HepG2 (cell line): ENCODE measurements around the gene CCNQ. TPM values are rescaled to one million over a fixed set of nuclear protein-coding genes. Genes with fewer than 3 reads are reported as not detected.

Experiments used
- ARID5B ChIP-seq: IDR thresholded peaks from 2 replicates; pipeline ENCODE4 v1.4.0; 2020; ENCODE audit warnings: mild to moderate bottlenecking, missing genetic modification reagents
- CREM ChIP-seq, 2 experiments: sonication (generic) in 1 of 2; formaldehyde crosslinking in 1 of 2; IDR thresholded peaks; 2 replicates each; pipeline versions ENCODE4 v1.4.0 to v1.6.1; 2016 to 2020; ENCODE audit warnings: antibody characterized with exemption in 1 of 2, mild to moderate bottlenecking in 1 of 2, missing genetic modification reagents in 1 of 2
- FOXJ3 ChIP-seq: sonication (generic); formaldehyde crosslinking; IDR thresholded peaks from 2 replicates; pipeline ENCODE4 v1.4.0; 2020; ENCODE audit warnings: missing genetic modification reagents, mild to moderate bottlenecking, borderline replicate concordance
- GATA4 ChIP-seq: sonication (generic); IDR thresholded peaks from 2 replicates; pipeline ENCODE4 v1.6.1; 2016; ENCODE audit warnings: antibody characterized with exemption, low read depth, borderline replicate concordance
- MTA1 ChIP-seq: sonication (generic); formaldehyde crosslinking; IDR thresholded peaks from 2 replicates; pipeline ENCODE4 v1.4.0; 2020; ENCODE audit warnings: missing genetic modification reagents, mild to moderate bottlenecking, borderline replicate concordance
- NR2F1 ChIP-seq, 2 experiments: fragments of 450-650 bp in 1 of 2; formaldehyde crosslinking in 1 of 2; IDR thresholded peaks; 2 replicates each; pipeline versions ENCODE4 v1.5.0 to v1.6.1; 2016 to 2020; ENCODE audit warnings: mild to moderate bottlenecking in 1 of 2, missing compliant biosample characterization in 1 of 2, missing genetic modification reagents in 1 of 2, moderate library complexity in 1 of 2
- POLR2AphosphoS5 ChIP-seq: IDR thresholded peaks from 2 replicates; pipeline ENCODE4 v1.6.1; 2012; ENCODE audit warnings: low read depth, low read length
- PPARG ChIP-seq: conservative IDR thresholded peaks from 2 replicates; pipeline ENCODE4 v1.6.1; 2016; ENCODE audit warnings: missing biosample characterization, missing genetic modification reagents
- TAF15 ChIP-seq: fragments of 200-400 bp; formaldehyde crosslinking; IDR thresholded peaks from one replicate; pipeline ENCODE4 v1.6.1; 2018; ENCODE audit warnings: mild to moderate bottlenecking, low read depth, low read length; ENCODE audit not compliant: poor library complexity, severe bottlenecking
- TEAD2 ChIP-seq: sonication (generic); formaldehyde crosslinking; IDR thresholded peaks from 2 replicates; pipeline ENCODE4 v1.9.0; 2021; ENCODE audit warnings: missing genetic modification reagents
- ZNF503 ChIP-seq: sonication (generic); formaldehyde crosslinking; IDR thresholded peaks from 2 replicates; pipeline ENCODE4 v1.4.0; 2020; ENCODE audit warnings: missing genetic modification reagents
- ZNF614 ChIP-seq: IDR thresholded peaks from 2 replicates; pipeline ENCODE4 v1.6.1; 2018; ENCODE audit warnings: missing biosample characterization, missing genetic modification reagents, inconsistent platforms, borderline replicate concordance
- ZNF691 ChIP-seq: sonication (generic); formaldehyde crosslinking; IDR thresholded peaks from 2 replicates; pipeline ENCODE4 v1.4.0; 2020; ENCODE audit warnings: missing genetic modification reagents, low read depth, mild to moderate bottlenecking, borderline replicate concordance
- polyA plus RNA-seq, 8 experiments: library from polyadenylated mRNA; depleted of rRNA in 3 of 8; stranded (reverse) in 7 of 8; unstranded in 1 of 8; fragments of >200 nt; fragmentation: Illumina TruSeq in 4 of 8; extraction: Trizol in 4 of 8; gene quantifications; 2 replicates each; pipeline versions ENCODE4 v1.2.1 to v1.2.3, GENCODE V29; 2011 to 2016; ENCODE audit warnings: low read depth in 4 of 8, missing spikeins in 1 of 8, mixed read lengths in 1 of 8; ENCODE audit not compliant: insufficient read depth in 1 of 8
- total RNA-seq, 5 experiments: library from RNA; depleted of rRNA; stranded (reverse); fragments of >200 nt; fragmentation: Illumina TruSeq; extraction: Trizol; gene quantifications; 2 replicates each; pipeline ENCODE4 v1.2.3, GENCODE V29; 2016; ENCODE audit warnings: low read depth in 1 of 5
- TF ChIP-seq, protein P1 (sequence below): sonication (generic); formaldehyde crosslinking; conservative IDR thresholded peaks from 2 replicates; pipeline ENCODE4 v1.4.0; 2020; ENCODE audit warnings: mild to moderate bottlenecking, missing genetic modification reagents, moderate library complexity
- TF ChIP-seq, protein P2 (sequence below): sonication (generic); formaldehyde crosslinking; IDR thresholded peaks from 2 replicates; pipeline ENCODE4 v1.9.0; 2022; ENCODE audit warnings: low read depth, missing genetic modification reagents

The CCNQ gene
- total and polyA plus RNA-seq, 2 of the 13 experiments (the other 11 are each of a cell fraction or from before 2014, with no cell fraction given) = 15.0 to 25.5 TPM

DNA sequence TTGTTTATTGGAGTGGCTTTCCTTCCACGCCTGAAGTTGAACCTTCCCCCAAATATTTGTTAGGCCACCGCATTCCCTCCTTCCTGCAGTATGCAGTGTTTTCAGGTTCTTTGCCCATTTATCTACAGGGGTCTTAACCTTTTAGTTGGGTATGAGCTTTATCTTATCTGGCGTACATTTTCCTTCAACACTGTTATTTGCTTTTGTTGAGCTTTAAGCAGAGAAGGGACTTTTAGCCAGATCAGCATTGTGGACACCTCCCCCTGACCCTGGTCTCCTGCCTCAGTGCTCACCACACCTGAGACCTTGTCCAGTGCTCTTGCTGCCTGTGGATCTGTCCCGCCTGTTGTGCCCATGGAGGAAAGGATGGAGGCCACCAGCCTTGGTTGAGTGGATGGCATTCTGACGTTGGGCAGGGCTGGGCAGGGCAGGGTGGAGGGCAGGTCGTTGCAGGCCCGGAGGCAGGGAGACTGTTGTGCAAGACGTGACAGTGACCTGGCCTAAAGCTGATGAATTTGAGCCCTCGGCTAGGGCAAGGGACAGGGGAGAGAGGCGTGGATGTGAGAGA lies 47.1 kb upstream of the CCNQ start (continued):
- peak in 1 of 2 experiments; percentile 24; a peak in 2 of 4 replicates for TF ChIP-seq NR2F1 (CRISPR knock-in tag; IDR thresholded peaks at IDR 0.05)
- no peak for TF ChIP-seq TAF15
- TF ChIP-seq CREM (IDR thresholded peaks at IDR 0.05) = peak; percentile 63; the same call in 1 of the 2 replicates
- no peak for TF ChIP-seq CREM (CRISPR knock-in tag; IDR thresholded peaks at IDR 0.05)
- TF ChIP-seq ARID5B (CRISPR knock-in tag) = peak; percentile 4; the same call in 1 of the 2 replicates
- TF ChIP-seq MTA1 = peak; percentile 37; the same call in 1 of the 2 replicates
- TF ChIP-seq GATA4 = peak; percentile 94
- TF ChIP-seq ZNF691 = peak; percentile 96
- TF ChIP-seq, protein P1, sequence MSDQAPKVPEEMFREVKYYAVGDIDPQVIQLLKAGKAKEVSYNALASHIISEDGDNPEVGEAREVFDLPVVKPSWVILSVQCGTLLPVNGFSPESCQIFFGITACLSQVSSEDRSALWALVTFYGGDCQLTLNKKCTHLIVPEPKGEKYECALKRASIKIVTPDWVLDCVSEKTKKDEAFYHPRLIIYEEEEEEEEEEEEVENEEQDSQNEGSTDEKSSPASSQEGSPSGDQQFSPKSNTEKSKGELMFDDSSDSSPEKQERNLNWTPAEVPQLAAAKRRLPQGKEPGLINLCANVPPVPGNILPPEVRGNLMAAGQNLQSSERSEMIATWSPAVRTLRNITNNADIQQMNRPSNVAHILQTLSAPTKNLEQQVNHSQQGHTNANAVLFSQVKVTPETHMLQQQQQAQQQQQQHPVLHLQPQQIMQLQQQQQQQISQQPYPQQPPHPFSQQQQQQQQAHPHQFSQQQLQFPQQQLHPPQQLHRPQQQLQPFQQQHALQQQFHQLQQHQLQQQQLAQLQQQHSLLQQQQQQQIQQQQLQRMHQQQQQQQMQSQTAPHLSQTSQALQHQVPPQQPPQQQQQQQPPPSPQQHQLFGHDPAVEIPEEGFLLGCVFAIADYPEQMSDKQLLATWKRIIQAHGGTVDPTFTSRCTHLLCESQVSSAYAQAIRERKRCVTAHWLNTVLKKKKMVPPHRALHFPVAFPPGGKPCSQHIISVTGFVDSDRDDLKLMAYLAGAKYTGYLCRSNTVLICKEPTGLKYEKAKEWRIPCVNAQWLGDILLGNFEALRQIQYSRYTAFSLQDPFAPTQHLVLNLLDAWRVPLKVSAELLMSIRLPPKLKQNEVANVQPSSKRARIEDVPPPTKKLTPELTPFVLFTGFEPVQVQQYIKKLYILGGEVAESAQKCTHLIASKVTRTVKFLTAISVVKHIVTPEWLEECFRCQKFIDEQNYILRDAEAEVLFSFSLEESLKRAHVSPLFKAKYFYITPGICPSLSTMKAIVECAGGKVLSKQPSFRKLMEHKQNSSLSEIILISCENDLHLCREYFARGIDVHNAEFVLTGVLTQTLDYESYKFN (CRISPR knock-in tag) = peak; percentile 65
- TF ChIP-seq POLR2AphosphoS5 = peak; percentile 47; the same call in 1 of the 2 replicates
- peak; percentile 60; the same call in 1 of the 2 replicates for TF ChIP-seq ZNF503 (CRISPR knock-in tag)
- TF ChIP-seq, protein P2, sequence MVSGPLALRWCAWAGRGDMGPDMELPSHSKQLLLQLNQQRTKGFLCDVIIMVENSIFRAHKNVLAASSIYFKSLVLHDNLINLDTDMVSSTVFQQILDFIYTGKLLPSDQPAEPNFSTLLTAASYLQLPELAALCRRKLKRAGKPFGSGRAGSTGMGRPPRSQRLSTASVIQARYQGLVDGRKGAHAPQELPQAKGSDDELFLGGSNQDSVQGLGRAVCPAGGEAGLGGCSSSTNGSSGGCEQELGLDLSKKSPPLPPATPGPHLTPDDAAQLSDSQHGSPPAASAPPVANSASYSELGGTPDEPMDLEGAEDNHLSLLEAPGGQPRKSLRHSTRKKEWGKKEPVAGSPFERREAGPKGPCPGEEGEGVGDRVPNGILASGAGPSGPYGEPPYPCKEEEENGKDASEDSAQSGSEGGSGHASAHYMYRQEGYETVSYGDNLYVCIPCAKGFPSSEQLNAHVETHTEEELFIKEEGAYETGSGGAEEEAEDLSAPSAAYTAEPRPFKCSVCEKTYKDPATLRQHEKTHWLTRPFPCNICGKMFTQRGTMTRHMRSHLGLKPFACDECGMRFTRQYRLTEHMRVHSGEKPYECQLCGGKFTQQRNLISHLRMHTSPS (CRISPR knock-in tag) = 0 out of 2 replicates have a peak, but pooled peaks have one; percentile 16
- TF ChIP-seq TEAD2 (CRISPR knock-in tag) = no peak
- peak; percentile 49; the same call in 1 of the 2 replicates for TF ChIP-seq FOXJ3
- TF ChIP-seq ZNF614 (CRISPR knock-in tag) = no peak
- peak; percentile 97 for TF ChIP-seq PPARG (CRISPR knock-in tag)
